Measurements from ENCODE around the gene SLC1A5.

DNA sequence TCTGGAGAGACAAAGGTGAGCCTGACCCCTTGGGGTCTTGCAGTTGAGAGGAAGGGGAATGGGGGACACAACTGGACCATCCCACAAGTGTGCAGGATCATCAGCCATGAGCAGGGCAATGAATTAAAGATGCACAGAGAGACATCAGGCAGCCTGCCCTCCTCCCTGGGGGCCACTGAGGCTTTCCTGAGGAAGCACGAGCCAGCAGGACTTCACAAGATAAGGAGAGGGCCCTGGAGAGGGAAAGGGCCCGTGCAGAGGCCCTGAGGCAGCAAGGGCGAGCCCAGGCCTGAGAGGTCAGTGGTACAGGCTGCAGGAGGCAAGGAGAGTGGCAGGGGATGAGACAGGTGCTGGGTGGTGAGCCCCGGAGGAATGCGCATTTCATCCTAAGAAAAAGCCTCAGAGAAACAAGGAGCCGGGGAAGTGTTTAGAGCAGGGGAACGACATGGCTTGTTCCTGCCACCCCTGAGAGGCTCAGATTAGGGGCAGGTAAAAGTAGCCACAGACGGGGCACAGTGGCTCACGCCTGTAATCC lies 62.5 kb downstream of the SLC1A5 start:
- TF ChIP-seq CTCF (IDR thresholded peaks at IDR 0.05) (no peak), POLR2A (IDR thresholded peaks at IDR 0.05) (no peak), EP300 (IDR thresholded peaks at IDR 0.05) (no peak)

Measured in tibial nerve (tissue), 4 donors.